GM12801 (cell line): ENCODE results near the gene ADGRB3.

Experiments
- CTCF ChIP-seq: IDR thresholded peaks from one replicate; pipeline ENCODE4 v1.5.1; 2011; ENCODE audit warnings: control low read depth; ENCODE audit not compliant: insufficient read length; ENCODE audit errors: extremely low read depth

ADGRB3 gene

GRCh38 chr6:69276204-69276603, 641.1 kb downstream of the ADGRB3 start:
- TF ChIP-seq CTCF = no peak

- TF ChIP-seq CTCF = no peak
These were observed 644.7 kb downstream of the ADGRB3 start for GRCh38 chr6:69279805-69280204.

- TF ChIP-seq CTCF = no peak
These were observed 645.8 kb downstream of the ADGRB3 start for GRCh38 chr6:69280858-69281257.

GRCh38 chr6:69284176-69284730, 649.2 kb downstream of the ADGRB3 start:
- TF ChIP-seq CTCF = no peak

GRCh38 chr6:69285054-69285453, 650.0 kb downstream of the ADGRB3 start:
- no peak for TF ChIP-seq CTCF

- no peak for TF ChIP-seq CTCF
These were observed 651.2 kb downstream of the ADGRB3 start for GRCh38 chr6:69286331-69286730.

GRCh38 chr6:69289689-69290495, 654.8 kb downstream of the ADGRB3 start:
- no peak for TF ChIP-seq CTCF
